ENCODE results near the gene IGF1.

The IGF1 gene

GRCh38 chr12:102496591-102496990, 16.2 kb upstream of the IGF1 start:
- DNase-seq (ENCODE audit: low read depth) = no peak

- no peak for DNase-seq (ENCODE audit: low read depth)
Measured at GRCh38 chr12:102487226-102487625, 6.9 kb upstream of the IGF1 start.

- no peak for DNase-seq (ENCODE audit: low read depth)
Measured at GRCh38 chr12:102486153-102486552, 5.8 kb upstream of the IGF1 start.

- DNase-seq (ENCODE audit: low read depth) = no peak
Measured at GRCh38 chr12:102484428-102484958, 4.1 kb upstream of the IGF1 start.

- DNase-seq (ENCODE audit: low read depth) = no peak
Measured at GRCh38 chr12:102484017-102484416, 3.7 kb upstream of the IGF1 start.

GRCh38 chr12:102483466-102483865, 3.1 kb upstream of the IGF1 start:
- no peak for DNase-seq (ENCODE audit: low read depth)

GRCh38 chr12:102481705-102482425, 1.5 kb upstream of the IGF1 start:
- DNase-seq (ENCODE audit: low read depth) = no peak

- no peak for DNase-seq (ENCODE audit: low read depth)
Measured at GRCh38 chr12:102479939-102480338, 424 bp downstream of the IGF1 start.

GRCh38 chr12:102479099-102479885, 1.1 kb downstream of the IGF1 start:
- no peak for DNase-seq (ENCODE audit: low read depth)

GRCh38 chr12:102478405-102479098, 1.8 kb downstream of the IGF1 start:
- DNase-seq (ENCODE audit: low read depth) = no peak

GRCh38 chr12:102475355-102475754, 5.0 kb downstream of the IGF1 start:
- DNase-seq (ENCODE audit: low read depth) = no peak

- DNase-seq (ENCODE audit: low read depth) = no peak
Measured at GRCh38 chr12:102474438-102475064, 5.8 kb downstream of the IGF1 start.

GRCh38 chr12:102472496-102472895, 7.9 kb downstream of the IGF1 start:
- no peak for DNase-seq (ENCODE audit: low read depth)

GRCh38 chr12:102471556-102471955, 8.8 kb downstream of the IGF1 start:
- DNase-seq (ENCODE audit: low read depth) = no peak

- DNase-seq (ENCODE audit: low read depth) = no peak
Measured at GRCh38 chr12:102470945-102471344, 9.4 kb downstream of the IGF1 start.

GRCh38 chr12:102468261-102468915, 12.0 kb downstream of the IGF1 start:
- DNase-seq (ENCODE audit: low read depth) = no peak

GRCh38 chr12:102465762-102466560, 14.4 kb downstream of the IGF1 start:
- DNase-seq (ENCODE audit: low read depth) = no peak

GRCh38 chr12:102463659-102464249, 16.6 kb downstream of the IGF1 start:
- DNase-seq (ENCODE audit: low read depth) = no peak

- no peak for DNase-seq (ENCODE audit: low read depth)
Measured at GRCh38 chr12:102462795-102463465, 17.4 kb downstream of the IGF1 start.

GRCh38 chr12:102462386-102462785, 18.0 kb downstream of the IGF1 start:
- no peak for DNase-seq (ENCODE audit: low read depth)
